Measurements from ENCODE around the gene TMEM72.

GRCh38 chr10:44924261-44925040 lies 13.3 kb downstream of the TMEM72 start:
- no peak for TF ChIP-seq TSHZ2 (CRISPR knock-in tag; IDR thresholded peaks at IDR 0.05)
- TF ChIP-seq CREB5 (CRISPR knock-in tag; IDR thresholded peaks at IDR 0.05; ENCODE audit: low read depth) = no peak
- TF ChIP-seq BACH2 (CRISPR knock-in tag; IDR thresholded peaks at IDR 0.05; ENCODE audit: borderline replicate concordance) = no peak
- TF ChIP-seq POU6F1 (CRISPR knock-in tag; IDR thresholded peaks at IDR 0.05; ENCODE audit: borderline replicate concordance, low read depth) = no peak
- TF ChIP-seq TCF4 (CRISPR knock-in tag; IDR thresholded peaks at IDR 0.05; ENCODE audit: borderline replicate concordance) = no peak
- TF ChIP-seq PATZ1 (CRISPR knock-in tag; IDR thresholded peaks at IDR 0.05; ENCODE audit: borderline replicate concordance) = no peak
- TF ChIP-seq ISL1 (CRISPR knock-in tag; IDR thresholded peaks at IDR 0.05) = no peak
- no peak for TF ChIP-seq CSRNP3 (CRISPR knock-in tag; IDR thresholded peaks at IDR 0.05)
- TF ChIP-seq RARB (CRISPR knock-in tag; IDR thresholded peaks at IDR 0.05) = no peak
- TF ChIP-seq GLIS3 (CRISPR knock-in tag; IDR thresholded peaks at IDR 0.05) = no peak
- TF ChIP-seq ARNTL (CRISPR knock-in tag; IDR thresholded peaks at IDR 0.05; ENCODE audit: borderline replicate concordance, low read depth) = no peak
- TF ChIP-seq TOX (CRISPR knock-in tag; IDR thresholded peaks at IDR 0.05; ENCODE audit: borderline replicate concordance) = no peak

All from SK-N-SH treated with all-trans-retinoic acid at 6 μM for 48 hours (cell line).